ENCODE data around the gene A2M.

DNA sequence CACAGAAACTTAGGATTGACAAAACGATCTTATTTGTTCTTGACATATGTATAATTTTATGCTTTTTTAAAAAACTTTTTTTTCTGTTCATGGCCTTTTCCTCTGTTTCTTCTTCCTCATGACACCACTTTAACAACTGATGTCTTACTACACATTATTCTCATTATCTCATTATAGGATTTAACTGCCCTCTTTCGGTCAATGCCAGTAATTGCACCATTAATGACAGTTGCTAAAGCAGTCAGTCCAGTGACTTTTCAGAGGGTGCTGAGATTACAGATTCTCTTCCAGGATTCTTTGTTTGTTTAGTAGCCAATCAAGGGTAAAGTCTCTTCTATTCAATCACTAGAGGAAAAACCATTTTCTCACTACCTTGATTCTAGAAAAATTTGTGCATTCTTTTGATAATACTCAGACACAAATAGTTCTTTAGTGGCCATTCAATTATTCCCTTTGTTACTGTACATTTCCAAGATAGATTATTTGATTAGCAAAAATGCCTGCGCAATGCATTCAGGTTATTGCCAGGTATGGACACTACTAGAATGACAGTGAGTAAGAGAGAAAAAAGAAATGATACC is 76.2 kb downstream of the A2M start:
- TF ChIP-seq, protein P1, sequence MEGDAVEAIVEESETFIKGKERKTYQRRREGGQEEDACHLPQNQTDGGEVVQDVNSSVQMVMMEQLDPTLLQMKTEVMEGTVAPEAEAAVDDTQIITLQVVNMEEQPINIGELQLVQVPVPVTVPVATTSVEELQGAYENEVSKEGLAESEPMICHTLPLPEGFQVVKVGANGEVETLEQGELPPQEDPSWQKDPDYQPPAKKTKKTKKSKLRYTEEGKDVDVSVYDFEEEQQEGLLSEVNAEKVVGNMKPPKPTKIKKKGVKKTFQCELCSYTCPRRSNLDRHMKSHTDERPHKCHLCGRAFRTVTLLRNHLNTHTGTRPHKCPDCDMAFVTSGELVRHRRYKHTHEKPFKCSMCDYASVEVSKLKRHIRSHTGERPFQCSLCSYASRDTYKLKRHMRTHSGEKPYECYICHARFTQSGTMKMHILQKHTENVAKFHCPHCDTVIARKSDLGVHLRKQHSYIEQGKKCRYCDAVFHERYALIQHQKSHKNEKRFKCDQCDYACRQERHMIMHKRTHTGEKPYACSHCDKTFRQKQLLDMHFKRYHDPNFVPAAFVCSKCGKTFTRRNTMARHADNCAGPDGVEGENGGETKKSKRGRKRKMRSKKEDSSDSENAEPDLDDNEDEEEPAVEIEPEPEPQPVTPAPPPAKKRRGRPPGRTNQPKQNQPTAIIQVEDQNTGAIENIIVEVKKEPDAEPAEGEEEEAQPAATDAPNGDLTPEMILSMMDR (IDR thresholded peaks at IDR 0.05) = peak; percentile 68
- TF ChIP-seq CREB1 (CRISPR knock-in tag; IDR thresholded peaks at IDR 0.05) = no peak
- TF ChIP-seq MXD4 (CRISPR knock-in tag; IDR thresholded peaks at IDR 0.05; ENCODE audit: borderline replicate concordance) = no peak
- no peak for TF ChIP-seq SP1 (CRISPR knock-in tag; conservative IDR thresholded peaks at IDR 0.05)
- TF ChIP-seq, protein P2, sequence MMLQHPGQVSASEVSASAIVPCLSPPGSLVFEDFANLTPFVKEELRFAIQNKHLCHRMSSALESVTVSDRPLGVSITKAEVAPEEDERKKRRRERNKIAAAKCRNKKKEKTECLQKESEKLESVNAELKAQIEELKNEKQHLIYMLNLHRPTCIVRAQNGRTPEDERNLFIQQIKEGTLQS (CRISPR knock-in tag; conservative IDR thresholded peaks at IDR 0.05) = no peak
- TF ChIP-seq, protein P3, sequence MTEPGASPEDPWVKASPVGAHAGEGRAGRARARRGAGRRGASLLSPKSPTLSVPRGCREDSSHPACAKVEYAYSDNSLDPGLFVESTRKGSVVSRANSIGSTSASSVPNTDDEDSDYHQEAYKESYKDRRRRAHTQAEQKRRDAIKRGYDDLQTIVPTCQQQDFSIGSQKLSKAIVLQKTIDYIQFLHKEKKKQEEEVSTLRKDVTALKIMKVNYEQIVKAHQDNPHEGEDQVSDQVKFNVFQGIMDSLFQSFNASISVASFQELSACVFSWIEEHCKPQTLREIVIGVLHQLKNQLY (CRISPR knock-in tag; IDR thresholded peaks at IDR 0.05) = no peak
- TF ChIP-seq TP53 (CRISPR knock-in tag; IDR thresholded peaks at IDR 0.05) = no peak
- no peak for TF ChIP-seq TEAD4 (CRISPR knock-in tag; IDR thresholded peaks at IDR 0.05)
- no peak for TF ChIP-seq ZNF423 (CRISPR knock-in tag; IDR thresholded peaks at IDR 0.05)
- TF ChIP-seq FOXK1 (CRISPR knock-in tag; IDR thresholded peaks at IDR 0.05) = no peak
- TF ChIP-seq ETV6 (CRISPR knock-in tag; IDR thresholded peaks at IDR 0.05) = no peak
- TF ChIP-seq JUN (CRISPR knock-in tag; IDR thresholded peaks at IDR 0.05) = no peak
- TF ChIP-seq OVOL2 (CRISPR knock-in tag; IDR thresholded peaks at IDR 0.05; ENCODE audit: borderline replicate concordance) = no peak

All from WTC11 (cell line).